GM23338 (cell line): Measurements from ENCODE around the gene LAGE3. TPM values are rescaled to one million over a fixed set of nuclear protein-coding genes. Genes with fewer than 3 reads are reported as not detected.

ENCODE experiments used
- ATAC-seq: fragments of 200-7000 bp; cut with Tn5 transposase; 3 replicates; pipeline ENCODE4 v1.9.1; 2020
- DNase-seq: peaks from one replicate; pipeline ENCODE4 v3.0.0-alpha.2; 2015; ENCODE audit warnings: low spot score
- H2AFZ ChIP-seq: fragments of 200-600 bp; sonication (generic); 2 replicates; pipeline ENCODE4 v1.8.0; 2016; ENCODE audit warnings: antibody characterized with exemption, mild to moderate bottlenecking, moderate library complexity
- H3F3A ChIP-seq: fragments of 200-600 bp; sonication (generic); replicated peaks from 2 replicates; pipeline ENCODE4 v1.8.0; 2017; ENCODE audit warnings: antibody characterized with exemption, mixed run types, low read depth
- H3K27ac ChIP-seq: fragments of 200-600 bp; sonication (generic); 2 replicates; pipeline ENCODE4 v1.6.1; 2016; ENCODE audit warnings: low read depth
- H3K27me3 ChIP-seq: fragments of 200-600 bp; sonication (generic); 2 replicates; pipeline ENCODE4 v1.8.0; 2016; ENCODE audit warnings: mild to moderate bottlenecking, mixed run types, moderate library complexity; ENCODE audit not compliant: insufficient read depth
- H3K36me3 ChIP-seq: fragments of 200-600 bp; sonication (generic); 2 replicates; pipeline ENCODE4 v1.8.0; 2016; ENCODE audit warnings: mild to moderate bottlenecking; ENCODE audit not compliant: insufficient read depth
- H3K4me1 ChIP-seq: fragments of 200-600 bp; sonication (generic); 2 replicates; pipeline ENCODE4 v1.8.0; 2016; ENCODE audit warnings: mild to moderate bottlenecking, moderate library complexity; ENCODE audit not compliant: insufficient read depth
- H3K4me2 ChIP-seq: fragments of 200-600 bp; sonication (generic); 2 replicates; pipeline ENCODE4 v1.7.1; 2017; ENCODE audit warnings: mixed run types
- H3K4me3 ChIP-seq: fragments of 200-600 bp; sonication (generic); 2 replicates; pipeline ENCODE4 v1.6.1; 2016; ENCODE audit warnings: mixed run types
- H3K79me2 ChIP-seq: fragments of 200-600 bp; sonication (generic); replicated peaks from 2 replicates; pipeline ENCODE4 v1.8.0; 2017; ENCODE audit warnings: mild to moderate bottlenecking; ENCODE audit not compliant: insufficient read depth
- H3K9me2 ChIP-seq: fragments of 200-600 bp; sonication (generic); 2 replicates; pipeline ENCODE4 v1.8.0; 2017; ENCODE audit not compliant: insufficient read depth
- H4K20me1 ChIP-seq: fragments of 200-600 bp; sonication (generic); replicated peaks from 2 replicates; pipeline ENCODE4 v1.8.0; 2017; ENCODE audit warnings: mild to moderate bottlenecking; ENCODE audit not compliant: insufficient read depth
- H3K27ac Mint-ChIP-seq: 2 replicates; pipeline ENCODE4 v1.8.0; 2020; ENCODE audit warnings: inconsistent platforms, mild to moderate bottlenecking, moderate library complexity, mixed read lengths
- H3K27me3 Mint-ChIP-seq: 3 replicates; pipeline ENCODE4 v1.8.0; 2022; ENCODE audit warnings: low read depth, mild to moderate bottlenecking, moderate library complexity, mixed read lengths, inconsistent platforms; ENCODE audit not compliant: insufficient read depth, poor library complexity
- H3K36me3 Mint-ChIP-seq: 3 replicates; pipeline ENCODE4 v1.8.0; 2021; ENCODE audit warnings: low read depth, mild to moderate bottlenecking, inconsistent platforms, moderate library complexity, mixed read lengths
- H3K4me1 Mint-ChIP-seq: 3 replicates; pipeline ENCODE4 v1.8.0; 2020; ENCODE audit warnings: mild to moderate bottlenecking, inconsistent platforms, mixed read lengths
- H3K4me3 Mint-ChIP-seq: 3 replicates; pipeline ENCODE4 v1.8.0; 2021; ENCODE audit warnings: moderate library complexity, mild to moderate bottlenecking, inconsistent platforms, mixed read lengths
- H3K9me3 Mint-ChIP-seq: 3 replicates; pipeline ENCODE4 v1.8.0; 2020; ENCODE audit warnings: moderate library complexity, mild to moderate bottlenecking, inconsistent platforms, mixed read lengths
- ETS1 ChIP-seq: IDR thresholded peaks from 2 replicates; pipeline ENCODE4 v1.6.1; 2016; ENCODE audit warnings: antibody characterized with exemption
- EZH2 ChIP-seq: fragments of 200-600 bp; sonication (generic); IDR thresholded peaks from one replicate; pipeline ENCODE4 v1.8.0; 2017; ENCODE audit warnings: antibody characterized with exemption, mild to moderate bottlenecking, low read depth; ENCODE audit not compliant: unreplicated experiment
- EZH2phosphoT487 ChIP-seq: fragments of 200-600 bp; sonication (generic); IDR thresholded peaks from one replicate; pipeline ENCODE4 v1.8.1; 2018; ENCODE audit warnings: antibody characterized with exemption; ENCODE audit not compliant: unreplicated experiment
- JUNB ChIP-seq: IDR thresholded peaks from one replicate; pipeline ENCODE4 v1.6.1; 2016; ENCODE audit warnings: antibody characterized with exemption; ENCODE audit not compliant: unreplicated experiment
- NANOG ChIP-seq: IDR thresholded peaks from 2 replicates; pipeline ENCODE4 v1.6.1; 2016; ENCODE audit warnings: antibody characterized with exemption, borderline replicate concordance
- STAT1 ChIP-seq: IDR thresholded peaks from one replicate; pipeline ENCODE4 v1.6.1; 2016; ENCODE audit warnings: antibody characterized with exemption; ENCODE audit not compliant: unreplicated experiment
- polyA plus RNA-seq: library from polyadenylated mRNA; unstranded; fragments of >200 nt; fragmentation: Nextera tagmentation; extraction: Ambion mirVana; gene quantifications from 2 replicates; pipeline ENCODE4 v1.2.1, GENCODE V29; 2016
- total RNA-seq: library from RNA; depleted of rRNA; stranded (reverse); fragments of >200 nt; shearing (Covaris generic); gene quantifications from 2 replicates; pipeline ENCODE4 v1.2.3, GENCODE V29; 2014
- TF ChIP-seq, protein P1 (sequence below), 2 experiments: fragments of 200-600 bp in 1 of 2; sonication (generic) in 1 of 2; conservative IDR thresholded peaks; 2 replicates each; pipeline versions ENCODE4 v1.5.1 to v1.6.1; 2016 to 2017; ENCODE audit warnings: antibody characterized with exemption in 2 of 2, low read depth in 2 of 2, mild to moderate bottlenecking in 2 of 2, moderate library complexity in 1 of 2
- TF ChIP-seq, protein P2 (sequence below): fragments of 250-450 bp; sonication (Bioruptor Pico); IDR thresholded peaks from 2 replicates; pipeline ENCODE4 v1.5.0; 2020; ENCODE audit warnings: mild to moderate bottlenecking, moderate library complexity

The LAGE3 gene
- total and polyA plus RNA-seq, 2 experiments from 2014 or later: 71.0 to 84.5 TPM

DNA sequence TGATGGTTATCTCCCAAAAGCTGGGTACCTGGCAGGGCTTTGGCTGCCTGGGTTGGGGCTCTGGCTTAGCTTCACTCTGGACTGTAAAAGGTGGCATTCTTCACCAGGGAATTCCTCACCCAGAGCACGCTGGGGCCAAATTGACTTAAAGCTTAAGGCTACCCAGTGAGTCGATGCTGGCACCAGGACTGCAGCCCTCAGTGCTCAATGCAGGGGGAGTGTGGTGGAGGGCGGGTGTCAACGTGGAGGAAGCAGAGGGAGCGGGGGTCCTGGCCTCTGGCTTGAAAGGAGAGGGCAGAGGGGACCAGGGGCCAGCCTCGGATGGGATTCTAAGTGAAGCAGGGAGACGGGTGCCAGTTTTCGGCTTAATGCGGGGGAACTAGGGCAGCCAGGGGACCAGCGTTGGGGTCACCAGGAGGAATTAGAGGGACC is 35.6 kb downstream of the LAGE3 start:
- no peaks in the 10 kb centered on the region for H3K9me3 Mint-ChIP-seq
- no peak overlapping the region for H3K27ac ChIP-seq
- peaks cover 4% of the 10 kb centered on the region for H3K79me2 ChIP-seq

More for the DNA sequence above, 35.6 kb downstream of the LAGE3 start:
- Histone ChIP-seq H4K20me1 (no peaks in the 10 kb centered on the region), H3K4me2 (peak overlapping the region; percentile 78), H2AFZ (no peak overlapping the region), H3K4me1 (0 out of 2 replicates have a peak, but pooled peaks cover 3% of the 10 kb centered on the region), H3K27me3 (no peaks in the 10 kb centered on the region), H3F3A (no peaks in the 10 kb centered on the region), H3K9me2 (no peaks in the 10 kb centered on the region), H3K36me3 (no peaks in the 10 kb centered on the region), H3K4me3 (peak overlapping the region; percentile 51)
- DNase-seq (peak; percentile 30), ATAC-seq (peak; percentile 45)
- TF ChIP-seq STAT1 (no peak), EZH2 (no peak), EZH2phosphoT487 (no peak), ETS1 (no peak), JUNB (no peak), NANOG (no peak)
- TF ChIP-seq, protein P1, sequence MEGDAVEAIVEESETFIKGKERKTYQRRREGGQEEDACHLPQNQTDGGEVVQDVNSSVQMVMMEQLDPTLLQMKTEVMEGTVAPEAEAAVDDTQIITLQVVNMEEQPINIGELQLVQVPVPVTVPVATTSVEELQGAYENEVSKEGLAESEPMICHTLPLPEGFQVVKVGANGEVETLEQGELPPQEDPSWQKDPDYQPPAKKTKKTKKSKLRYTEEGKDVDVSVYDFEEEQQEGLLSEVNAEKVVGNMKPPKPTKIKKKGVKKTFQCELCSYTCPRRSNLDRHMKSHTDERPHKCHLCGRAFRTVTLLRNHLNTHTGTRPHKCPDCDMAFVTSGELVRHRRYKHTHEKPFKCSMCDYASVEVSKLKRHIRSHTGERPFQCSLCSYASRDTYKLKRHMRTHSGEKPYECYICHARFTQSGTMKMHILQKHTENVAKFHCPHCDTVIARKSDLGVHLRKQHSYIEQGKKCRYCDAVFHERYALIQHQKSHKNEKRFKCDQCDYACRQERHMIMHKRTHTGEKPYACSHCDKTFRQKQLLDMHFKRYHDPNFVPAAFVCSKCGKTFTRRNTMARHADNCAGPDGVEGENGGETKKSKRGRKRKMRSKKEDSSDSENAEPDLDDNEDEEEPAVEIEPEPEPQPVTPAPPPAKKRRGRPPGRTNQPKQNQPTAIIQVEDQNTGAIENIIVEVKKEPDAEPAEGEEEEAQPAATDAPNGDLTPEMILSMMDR (conservative IDR thresholded peaks at IDR 0.05; ENCODE audit: low read depth in 2 of 2): no peak
- TF ChIP-seq, protein P2, sequence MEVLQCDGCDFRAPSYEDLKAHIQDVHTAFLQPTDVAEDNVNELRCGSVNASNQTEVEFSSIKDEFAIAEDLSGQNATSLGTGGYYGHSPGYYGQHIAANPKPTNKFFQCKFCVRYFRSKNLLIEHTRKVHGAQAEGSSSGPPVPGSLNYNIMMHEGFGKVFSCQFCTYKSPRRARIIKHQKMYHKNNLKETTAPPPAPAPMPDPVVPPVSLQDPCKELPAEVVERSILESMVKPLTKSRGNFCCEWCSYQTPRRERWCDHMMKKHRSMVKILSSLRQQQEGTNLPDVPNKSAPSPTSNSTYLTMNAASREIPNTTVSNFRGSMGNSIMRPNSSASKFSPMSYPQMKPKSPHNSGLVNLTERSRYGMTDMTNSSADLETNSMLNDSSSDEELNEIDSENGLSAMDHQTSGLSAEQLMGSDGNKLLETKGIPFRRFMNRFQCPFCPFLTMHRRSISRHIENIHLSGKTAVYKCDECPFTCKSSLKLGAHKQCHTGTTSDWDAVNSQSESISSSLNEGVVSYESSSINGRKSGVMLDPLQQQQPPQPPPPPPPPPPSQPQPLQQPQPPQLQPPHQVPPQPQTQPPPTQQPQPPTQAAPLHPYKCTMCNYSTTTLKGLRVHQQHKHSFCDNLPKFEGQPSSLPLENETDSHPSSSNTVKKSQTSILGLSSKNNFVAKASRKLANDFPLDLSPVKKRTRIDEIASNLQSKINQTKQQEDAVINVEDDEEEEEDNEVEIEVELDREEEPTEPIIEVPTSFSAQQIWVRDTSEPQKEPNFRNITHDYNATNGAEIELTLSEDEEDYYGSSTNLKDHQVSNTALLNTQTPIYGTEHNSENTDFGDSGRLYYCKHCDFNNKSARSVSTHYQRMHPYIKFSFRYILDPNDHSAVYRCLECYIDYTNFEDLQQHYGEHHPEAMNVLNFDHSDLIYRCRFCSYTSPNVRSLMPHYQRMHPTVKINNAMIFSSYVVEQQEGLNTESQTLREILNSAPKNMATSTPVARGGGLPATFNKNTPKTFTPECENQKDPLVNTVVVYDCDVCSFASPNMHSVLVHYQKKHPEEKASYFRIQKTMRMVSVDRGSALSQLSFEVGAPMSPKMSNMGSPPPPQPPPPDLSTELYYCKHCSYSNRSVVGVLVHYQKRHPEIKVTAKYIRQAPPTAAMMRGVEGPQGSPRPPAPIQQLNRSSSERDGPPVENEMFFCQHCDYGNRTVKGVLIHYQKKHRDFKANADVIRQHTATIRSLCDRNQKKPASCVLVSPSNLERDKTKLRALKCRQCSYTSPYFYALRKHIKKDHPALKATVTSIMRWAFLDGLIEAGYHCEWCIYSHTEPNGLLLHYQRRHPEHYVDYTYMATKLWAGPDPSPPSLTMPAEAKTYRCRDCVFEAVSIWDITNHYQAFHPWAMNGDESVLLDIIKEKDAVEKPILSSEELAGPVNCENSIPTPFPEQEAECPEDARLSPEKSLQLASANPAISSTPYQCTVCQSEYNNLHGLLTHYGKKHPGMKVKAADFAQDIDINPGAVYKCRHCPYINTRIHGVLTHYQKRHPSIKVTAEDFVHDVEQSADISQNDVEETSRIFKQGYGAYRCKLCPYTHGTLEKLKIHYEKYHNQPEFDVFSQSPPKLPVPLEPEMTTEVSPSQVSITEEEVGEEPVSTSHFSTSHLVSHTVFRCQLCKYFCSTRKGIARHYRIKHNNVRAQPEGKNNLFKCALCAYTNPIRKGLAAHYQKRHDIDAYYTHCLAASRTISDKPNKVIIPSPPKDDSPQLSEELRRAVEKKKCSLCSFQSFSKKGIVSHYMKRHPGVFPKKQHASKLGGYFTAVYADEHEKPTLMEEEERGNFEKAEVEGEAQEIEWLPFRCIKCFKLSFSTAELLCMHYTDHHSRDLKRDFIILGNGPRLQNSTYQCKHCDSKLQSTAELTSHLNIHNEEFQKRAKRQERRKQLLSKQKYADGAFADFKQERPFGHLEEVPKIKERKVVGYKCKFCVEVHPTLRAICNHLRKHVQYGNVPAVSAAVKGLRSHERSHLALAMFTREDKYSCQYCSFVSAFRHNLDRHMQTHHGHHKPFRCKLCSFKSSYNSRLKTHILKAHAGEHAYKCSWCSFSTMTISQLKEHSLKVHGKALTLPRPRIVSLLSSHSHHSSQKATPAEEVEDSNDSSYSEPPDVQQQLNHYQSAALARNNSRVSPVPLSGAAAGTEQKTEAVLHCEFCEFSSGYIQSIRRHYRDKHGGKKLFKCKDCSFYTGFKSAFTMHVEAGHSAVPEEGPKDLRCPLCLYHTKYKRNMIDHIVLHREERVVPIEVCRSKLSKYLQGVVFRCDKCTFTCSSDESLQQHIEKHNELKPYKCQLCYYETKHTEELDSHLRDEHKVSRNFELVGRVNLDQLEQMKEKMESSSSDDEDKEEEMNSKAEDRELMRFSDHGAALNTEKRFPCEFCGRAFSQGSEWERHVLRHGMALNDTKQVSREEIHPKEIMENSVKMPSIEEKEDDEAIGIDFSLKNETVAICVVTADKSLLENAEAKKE (CRISPR knock-in tag): no peak
- H3K27ac Mint-ChIP-seq: no peak overlapping the region
- H3K4me1 Mint-ChIP-seq: peaks cover 3% of the 10 kb centered on the region; the same call in 1 of the 3 replicates
- H3K4me3 Mint-ChIP-seq: peak overlapping the region; percentile 73
- peaks cover 9% of the 10 kb centered on the region for H3K27me3 Mint-ChIP-seq
- H3K36me3 Mint-ChIP-seq: peaks cover 19% of the 10 kb centered on the region; the same call in 2 of the 3 replicates
